Left colon (tissue), 2 donors: Measurements from ENCODE around the gene SLC2A13. TPM values are rescaled to one million over a fixed set of nuclear protein-coding genes. Genes with fewer than 3 reads are reported as not detected.

Source experiments
- ATAC-seq: fragments of 200-7000 bp; cut with Tn5 transposase; one replicate; pipeline ENCODE4 v1.9.1; 2020; ENCODE audit warnings: mild to moderate bottlenecking, moderate library complexity
- DNase-seq, 2 donors: peaks; one replicate each; pipeline ENCODE4 v3.0.0-alpha.2; 2020
- intact Hi-C, 2 donors: fragments of 100-400 bp; cut with DNase I in 1 of 2; cut with micrococcal nuclease in 1 of 2; formaldehyde crosslinking; loops; one replicate each; pipeline versions ENCODE4 v1.11.2 to v1.14.0; 2022; cut with DNase I, micrococcal nuclease
- total RNA-seq, 2 donors: library from RNA; stranded (reverse); fragmentation: NEBNext Ultra II Directional; extraction: Animal tissue kit (Norgen Biotek cat#: 25700); gene quantifications; one replicate each; pipeline ENCODE4 v1.2.1, GENCODE V29; 2021
- donor health status: DM: no; HTN: no; CAD: no.
- donor health status: DM: yes; HTN: yes; CAD: no.

Gene SLC2A13
- total RNA-seq, 2 donors from 2014 or later: 33.2 to 39.2 TPM

- DNase-seq: no peak
- intact Hi-C loops: loop anchor here in 1 of 2 donors (10.0 kb wide), 1 partner anchor 89 kb away; the partner anchor contains the start of gene SLC2A13
Measured at GRCh38 chr12:40015345-40015744, 90.5 kb downstream of the SLC2A13 start.

GRCh38 chr12:40013847-40014246 lies 92.0 kb downstream of the SLC2A13 start:
- intact Hi-C loops: loop anchor here in 1 of 2 donors (10.0 kb wide), 1 partner anchor 91 kb away; the partner anchor contains the start of gene SLC2A13

More at GRCh38 chr12:40015345-40015744, 90.5 kb downstream of the SLC2A13 start:
- ATAC-seq: peak; percentile 42

DNA sequence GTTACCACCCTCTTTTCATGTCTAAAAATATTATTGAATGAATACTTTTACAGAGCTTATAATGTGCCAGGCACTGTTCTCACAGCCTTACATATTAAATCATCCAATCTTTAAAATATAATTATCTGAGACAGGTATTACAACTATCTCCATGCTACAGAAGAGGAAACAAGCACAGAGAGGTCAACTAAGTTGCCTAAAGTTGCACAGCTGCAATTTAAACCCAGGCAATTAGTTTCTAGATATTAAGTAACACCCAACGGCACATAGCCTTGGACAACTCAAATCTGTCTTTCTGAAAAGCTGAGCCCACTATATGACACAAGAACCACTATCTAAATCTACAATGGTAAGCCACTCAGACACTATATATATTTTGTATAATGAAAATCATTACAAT lies 92.6 kb downstream of the SLC2A13 start:
- DNase-seq (no peak), ATAC-seq (no peak)
- intact Hi-C loops: loop anchor here in 1 of 2 donors (10.0 kb wide), 1 partner anchor 92 kb away; the partner anchor contains the start of gene SLC2A13

More at GRCh38 chr12:40013847-40014246, 92.0 kb downstream of the SLC2A13 start:
- ATAC-seq (peak; percentile 54), DNase-seq (no peak)

DNA sequence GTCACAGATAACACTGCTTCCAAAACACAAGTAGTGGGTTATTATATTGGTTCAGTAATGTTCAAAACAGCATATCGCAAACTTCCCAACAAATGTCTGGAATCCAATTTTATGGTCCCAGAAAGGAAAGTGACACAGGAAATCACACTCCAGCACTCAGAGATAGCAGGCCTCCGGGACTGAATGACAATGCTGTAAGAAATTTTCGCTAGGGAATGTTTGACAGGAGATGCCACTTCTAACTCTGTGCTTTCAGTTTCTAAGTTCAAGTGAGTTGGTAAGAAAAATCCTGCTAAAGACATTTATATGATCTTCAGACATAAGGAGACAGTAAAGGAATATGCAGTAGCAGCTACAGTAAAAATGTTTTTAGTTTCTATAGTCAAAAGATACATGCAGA lies 93.2 kb downstream of the SLC2A13 start:
- DNase-seq (no peak), ATAC-seq (peak; percentile 22)
- intact Hi-C loops: loop anchor here in 1 of 2 donors (10.0 kb wide), 1 partner anchor 92 kb away; the partner anchor contains the start of gene SLC2A13

GRCh38 chr12:40011775-40012129 lies 94.1 kb downstream of the SLC2A13 start:
- intact Hi-C loops: loop anchor here (2.0 to 10.0 kb wide), 2 partner anchors 93 to 95 kb away; partner anchors contain the start of gene SLC2A13 (in 2 of the 2)
- no peak for DNase-seq
- ATAC-seq: no peak

DNA sequence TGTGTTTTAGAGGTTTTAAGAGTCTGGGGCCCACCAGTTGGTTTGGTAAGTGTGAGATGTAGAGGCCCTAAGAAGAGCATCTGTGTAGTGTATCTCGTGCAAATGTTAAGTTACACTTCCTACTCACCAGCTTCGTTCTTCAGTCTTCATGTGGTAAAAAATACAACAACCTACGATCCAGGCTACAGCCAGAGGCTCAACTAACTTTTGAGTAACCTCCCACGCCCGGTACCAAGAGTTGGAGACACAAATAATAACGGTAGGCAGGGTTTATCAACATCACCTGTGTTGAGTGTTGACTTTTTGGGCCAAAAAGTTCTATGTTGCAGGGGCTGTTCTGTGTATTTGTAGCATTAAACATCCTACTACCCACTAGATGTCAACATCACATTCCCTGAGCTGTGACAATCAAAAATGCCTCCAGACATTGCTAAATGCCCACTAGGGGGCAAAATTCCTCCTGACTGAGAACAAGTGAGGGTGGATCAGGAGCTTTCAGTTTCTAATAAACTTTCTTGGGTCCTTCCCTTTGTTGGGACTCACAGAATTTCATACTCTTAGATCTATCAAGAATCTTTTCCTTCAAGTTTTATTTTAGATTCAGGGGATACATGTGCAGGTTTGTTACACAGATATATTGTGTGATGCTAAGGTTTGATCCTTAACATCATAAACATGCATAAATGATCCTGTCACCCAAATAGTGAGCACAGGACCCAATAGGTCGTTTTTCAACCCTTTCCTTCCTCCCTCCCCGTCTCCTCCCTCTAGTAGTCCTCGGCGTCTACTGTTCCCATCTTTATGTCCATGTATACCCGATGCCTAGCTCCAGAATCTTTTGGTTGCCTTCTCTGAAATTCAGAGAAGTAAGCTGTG lies 94.7 kb downstream of the SLC2A13 start:
- peak; percentile 67 for ATAC-seq

DNA sequence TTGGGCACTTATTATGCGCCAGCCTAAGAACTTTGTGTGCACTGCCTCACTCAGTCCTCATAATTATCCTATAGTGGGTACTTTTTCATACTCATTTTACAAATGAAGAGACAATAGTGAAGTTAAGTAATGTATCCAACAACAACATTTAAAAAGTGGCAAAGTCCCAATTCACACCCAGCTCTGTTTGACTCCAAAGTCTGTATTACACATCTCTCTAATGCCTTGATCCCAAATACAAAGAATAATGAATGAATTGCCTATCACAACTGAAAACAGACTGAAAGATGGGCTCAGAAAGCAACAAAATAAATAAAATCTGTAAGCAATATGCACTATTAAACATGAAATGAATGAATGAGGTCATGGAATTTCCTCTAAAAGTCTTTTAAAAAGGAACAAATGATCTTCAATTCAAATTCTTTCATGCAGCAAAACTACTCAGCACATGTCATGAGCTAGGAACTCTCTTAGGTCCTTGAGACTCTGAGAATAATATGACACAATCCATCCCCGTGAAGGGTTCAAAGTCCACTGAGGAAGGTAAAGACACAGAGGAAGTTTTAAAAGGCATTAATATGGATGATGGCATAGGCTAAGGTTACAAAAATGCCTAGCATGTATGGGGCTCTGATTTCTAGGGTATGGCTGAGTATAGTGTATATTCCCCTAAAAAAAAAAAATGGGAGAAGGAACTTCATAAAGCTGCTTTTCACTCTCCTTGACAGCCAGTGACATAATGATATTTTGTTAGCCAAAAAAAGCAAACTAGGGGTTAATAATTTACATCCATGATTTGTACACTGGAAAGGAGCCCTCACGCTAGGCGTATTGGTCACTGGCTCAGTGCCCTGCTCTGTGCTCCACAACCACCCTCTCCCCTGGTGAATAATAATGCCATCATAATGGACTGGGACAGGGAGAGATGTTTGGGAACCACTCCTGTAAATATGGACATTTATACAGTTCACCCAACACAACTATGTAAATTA lies 103.4 kb downstream of the SLC2A13 start:
- DNase-seq: no peak
- ATAC-seq: peak; percentile 99
- intact Hi-C loops: no loop called here

More for the DNA sequence above, 94.7 kb downstream of the SLC2A13 start:
- intact Hi-C loops: loop anchor here (2.0 to 10.0 kb wide), 2 partner anchors 94 to 96 kb away; partner anchors contain the start of gene SLC2A13 (in 2 of the 2)
- peak; percentile 43 to 56 for DNase-seq

GRCh38 chr12:40001406-40001805 lies 104.5 kb downstream of the SLC2A13 start:
- DNase-seq (no peak), ATAC-seq (no peak)
- intact Hi-C loops: no loop called here

- ATAC-seq (no peak), DNase-seq (no peak)
- intact Hi-C loops: no loop called here
Measured at GRCh38 chr12:40000884-40001283, 105.0 kb downstream of the SLC2A13 start.

GRCh38 chr12:39993268-39993667 lies 112.6 kb downstream of the SLC2A13 start:
- ATAC-seq: no peak
- no peak for DNase-seq
- intact Hi-C loops: loop anchor here in 1 of 2 donors (5.0 kb wide), 1 partner anchor 226 kb away; no protein-coding TSS in a partner anchor

GRCh38 chr12:39990122-39991101 lies 115.5 kb downstream of the SLC2A13 start:
- intact Hi-C loops: loop anchor here in 1 of 2 donors (5.0 kb wide), 1 partner anchor 223 kb away; no protein-coding TSS in a partner anchor
- ATAC-seq: peak; percentile 82

DNA sequence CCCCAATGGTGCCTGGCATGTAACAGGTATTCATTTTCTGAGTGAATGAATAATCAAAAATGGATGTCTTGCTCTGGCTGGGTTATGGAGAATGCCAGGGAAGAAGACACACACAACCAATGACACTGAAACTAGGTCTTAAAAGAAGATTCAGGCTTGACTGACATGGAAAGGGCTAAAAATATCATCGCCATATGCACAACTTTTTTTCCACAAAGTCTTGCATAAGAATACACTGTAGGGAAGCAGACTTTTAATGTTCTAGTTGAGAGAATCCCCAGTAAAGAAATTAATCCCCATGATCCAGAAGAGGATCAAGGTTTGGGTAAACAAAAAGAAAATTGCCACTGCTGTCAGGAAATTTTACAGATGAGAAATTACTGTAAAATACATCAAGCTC lies 116.4 kb downstream of the SLC2A13 start:
- ATAC-seq (no peak), DNase-seq (no peak)
- intact Hi-C loops: no loop called here

More at GRCh38 chr12:39990122-39991101, 115.5 kb downstream of the SLC2A13 start:
- peak in 1 of 2 donors; percentile 79 for DNase-seq

- ATAC-seq (no peak), DNase-seq (no peak)
- intact Hi-C loops: no loop called here
Measured at GRCh38 chr12:39988574-39988973, 117.3 kb downstream of the SLC2A13 start.

DNA sequence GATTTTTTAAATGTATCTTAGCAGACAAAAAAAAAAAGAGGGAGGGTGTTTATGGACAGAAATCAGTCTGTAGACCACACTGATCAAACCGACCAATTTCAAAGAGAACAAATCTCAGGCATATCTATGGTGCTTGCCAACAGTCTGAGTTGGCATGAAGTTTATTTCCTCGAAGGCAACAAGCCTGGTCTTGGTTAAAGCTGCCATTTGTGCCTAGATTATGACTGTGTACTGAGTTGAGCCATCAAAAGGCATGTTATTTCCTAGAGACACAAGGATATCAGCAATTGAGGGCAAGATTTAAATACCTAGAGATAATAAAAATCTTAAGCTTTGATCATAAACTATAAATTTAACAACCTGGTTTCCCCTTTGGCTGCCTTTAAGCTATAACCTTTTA lies 119.2 kb downstream of the SLC2A13 start:
- peak; percentile 94 for ATAC-seq
- DNase-seq: no peak
- intact Hi-C loops: no loop called here

DNA sequence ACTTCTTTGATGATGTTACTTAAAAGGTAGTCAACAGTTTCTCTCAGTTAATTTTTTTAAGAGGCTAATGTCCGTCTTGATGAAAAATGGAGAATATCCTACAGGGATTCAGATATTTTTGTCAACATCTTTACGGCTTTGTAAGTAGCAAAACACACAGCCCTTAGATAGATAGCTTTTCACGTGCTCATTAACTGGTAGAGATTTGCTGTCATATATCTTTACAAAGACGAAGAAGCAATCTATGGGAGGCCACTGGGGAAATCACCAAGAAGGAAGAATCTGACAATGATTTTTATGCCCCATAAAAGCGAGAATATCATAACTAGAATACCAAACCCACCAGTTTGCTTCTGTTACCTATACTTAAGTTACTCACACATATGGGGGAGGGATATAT lies 121.2 kb downstream of the SLC2A13 start:
- DNase-seq (no peak), ATAC-seq (no peak)
- intact Hi-C loops: no loop called here

- DNase-seq (no peak), ATAC-seq (no peak)
- intact Hi-C loops: no loop called here
Measured at GRCh38 chr12:39975374-39975918, 130.4 kb downstream of the SLC2A13 start.

DNA sequence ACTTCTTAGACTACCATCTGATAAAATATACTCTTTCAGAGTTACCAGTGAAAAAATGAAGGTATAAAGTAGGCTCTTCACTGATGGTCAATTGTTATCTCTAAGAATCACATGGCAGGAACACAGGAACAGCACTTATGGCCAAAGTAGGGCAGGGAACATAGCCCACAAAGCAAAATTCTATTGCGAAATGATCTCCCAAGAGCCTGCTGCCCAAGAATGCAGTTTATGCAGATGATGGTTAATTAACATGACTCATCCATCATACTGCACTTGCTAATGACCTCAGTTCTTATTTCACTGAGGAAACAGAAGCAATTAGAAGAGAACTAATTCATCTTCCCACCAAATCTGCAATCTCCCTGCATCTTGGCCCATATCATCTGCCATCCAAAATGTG lies 133.8 kb downstream of the SLC2A13 start:
- intact Hi-C loops: no loop called here
- DNase-seq: no peak
- no peak for ATAC-seq
